Measurements from ENCODE around the gene FLT3LG.

Gene FLT3LG

DNA sequence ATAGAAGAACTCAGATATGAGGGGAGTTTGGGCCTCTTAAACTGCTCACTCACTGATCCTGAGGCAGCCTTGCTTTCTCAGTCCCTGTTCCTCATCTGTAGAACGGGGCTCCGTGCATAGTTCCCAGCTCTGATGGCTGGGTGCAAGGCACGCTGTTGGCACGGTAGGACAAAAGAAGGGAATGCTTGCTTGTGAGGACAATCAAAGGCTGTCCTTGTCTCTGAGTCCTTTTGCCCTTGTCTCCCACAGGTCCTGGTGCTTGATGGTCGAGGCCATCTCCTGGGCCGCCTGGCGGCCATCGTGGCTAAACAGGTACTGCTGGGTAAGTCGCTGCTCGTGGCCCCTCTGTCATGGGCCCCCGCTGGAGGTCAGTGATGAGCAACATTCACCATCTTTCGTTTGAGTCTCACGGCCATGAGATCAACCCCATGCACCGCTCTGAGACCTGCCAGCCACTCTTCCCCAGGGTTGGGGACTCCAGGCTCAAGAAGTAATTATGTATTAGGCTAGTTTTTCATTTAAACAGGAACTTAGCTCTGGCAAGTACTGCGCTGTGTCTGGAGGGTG is 15.7 kb downstream of the FLT3LG start:
- no peak for DNase-seq

- DNase-seq: no peak
Measured at GRCh38 chr19:49490287-49491029, 16.4 kb downstream of the FLT3LG start.

- DNase-seq: no peak
Measured at GRCh38 chr19:49491030-49491803, 17.2 kb downstream of the FLT3LG start.

GRCh38 chr19:49491804-49492572 is 18.0 kb downstream of the FLT3LG start:
- no peak for DNase-seq

GRCh38 chr19:49492573-49493405 is 18.8 kb downstream of the FLT3LG start:
- DNase-seq: peak in 1 of 6 experiments; percentile 44

DNA sequence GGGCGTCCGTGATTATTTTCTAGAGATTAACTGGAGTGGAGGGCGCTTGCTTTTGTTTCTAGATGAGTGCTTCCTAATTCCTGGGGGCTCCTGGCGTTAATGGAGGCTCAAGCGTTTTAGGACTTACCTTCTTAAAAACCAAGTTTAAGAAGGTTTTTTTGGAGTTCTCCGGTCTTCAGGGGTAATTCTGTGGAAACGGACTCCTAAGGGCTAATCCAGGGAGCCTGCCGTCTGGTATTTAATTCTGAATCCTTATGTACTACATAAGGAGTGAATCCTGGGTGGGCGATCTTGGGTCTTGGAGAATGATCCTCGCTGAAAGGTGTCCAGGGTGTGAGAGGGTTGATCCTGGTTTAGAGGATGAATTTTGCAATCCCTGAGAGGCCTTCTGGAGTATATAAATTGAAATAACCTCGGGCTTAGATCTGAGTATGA is 22.6 kb downstream of the FLT3LG start:
- DNase-seq: peak in 1 of 6 experiments; percentile 72

- DNase-seq: peak; percentile 71 to 78 (median 74)
Measured at GRCh38 chr19:49497047-49497788, 23.2 kb downstream of the FLT3LG start.

DNA sequence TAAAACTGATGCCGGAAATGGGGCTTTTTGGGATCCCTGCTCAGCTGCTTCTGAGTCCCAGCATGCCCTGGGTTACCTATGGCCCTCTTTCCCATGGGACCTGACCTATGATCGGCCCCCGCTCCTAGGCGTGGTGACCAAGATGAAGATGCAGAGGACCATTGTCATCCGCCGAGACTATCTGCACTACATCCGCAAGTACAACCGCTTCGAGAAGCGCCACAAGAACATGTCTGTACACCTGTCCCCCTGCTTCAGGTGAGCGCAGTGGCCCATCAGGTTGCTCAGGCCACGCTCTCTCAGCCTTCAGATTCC is 23.7 kb downstream of the FLT3LG start:
- DNase-seq: peak in 2 of 6 experiments; percentile 28 to 45

GRCh38 chr19:49498475-49498874 is 24.5 kb downstream of the FLT3LG start:
- DNase-seq: no peak

GRCh38 chr19:49499030-49499670 is 25.1 kb downstream of the FLT3LG start:
- DNase-seq: peak in 3 of 6 experiments; percentile 23 to 41 (median 33)

DNA sequence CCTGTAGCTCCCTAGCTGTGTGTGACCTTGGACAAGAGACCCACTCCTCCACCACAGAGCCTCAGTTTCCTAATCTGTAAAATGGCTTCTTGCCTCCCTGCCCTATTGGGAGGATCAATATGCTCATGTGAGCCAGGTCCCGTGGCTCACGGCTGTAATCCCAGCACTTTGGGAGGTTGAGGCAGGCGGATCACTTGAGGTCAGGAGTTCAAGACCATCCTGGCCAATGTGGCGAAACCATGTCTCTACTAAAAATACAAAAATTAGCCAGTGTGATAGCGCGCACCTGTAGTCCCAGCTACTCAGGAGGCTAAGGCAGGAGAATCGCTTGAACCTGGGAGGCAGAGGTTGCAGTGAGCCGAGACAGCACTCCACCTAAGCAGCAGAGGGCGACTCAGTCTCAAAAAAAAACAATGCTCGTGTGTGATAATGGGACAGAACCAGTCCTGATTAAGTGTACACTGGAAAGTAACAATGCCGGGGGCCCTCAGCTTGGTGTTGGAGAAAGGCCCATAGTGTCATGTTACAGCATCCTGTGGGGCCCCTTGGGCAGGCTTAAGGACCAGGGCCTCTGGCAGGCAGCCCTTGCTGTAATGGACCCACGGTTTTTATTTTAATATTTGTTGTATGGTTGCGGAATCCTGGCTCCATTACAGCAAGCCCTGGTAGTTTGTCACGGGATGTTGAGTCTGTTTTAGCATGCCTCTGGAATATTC is 29.0 kb downstream of the FLT3LG start:
- DNase-seq: peak; percentile 29 to 78 (median 56)

DNA sequence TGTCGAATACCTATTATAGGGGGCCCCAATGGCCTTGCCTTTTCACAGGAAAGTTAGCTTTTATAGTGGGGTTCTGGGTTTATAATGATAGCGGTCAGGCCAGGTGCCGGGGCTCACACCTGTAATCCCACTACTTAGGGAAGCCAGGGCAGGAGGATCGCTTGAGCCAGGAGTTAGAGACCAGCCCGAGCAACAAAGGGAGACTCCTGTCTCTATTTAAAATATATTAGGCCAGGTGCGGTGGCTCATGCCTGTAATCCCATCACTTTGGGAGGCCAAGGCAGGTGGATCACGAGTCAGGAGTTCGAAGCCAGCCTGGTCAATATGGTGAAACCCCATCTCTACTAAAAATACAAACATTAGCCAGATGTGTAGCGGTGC is 29.6 kb downstream of the FLT3LG start:
- no peak for DNase-seq

DNA sequence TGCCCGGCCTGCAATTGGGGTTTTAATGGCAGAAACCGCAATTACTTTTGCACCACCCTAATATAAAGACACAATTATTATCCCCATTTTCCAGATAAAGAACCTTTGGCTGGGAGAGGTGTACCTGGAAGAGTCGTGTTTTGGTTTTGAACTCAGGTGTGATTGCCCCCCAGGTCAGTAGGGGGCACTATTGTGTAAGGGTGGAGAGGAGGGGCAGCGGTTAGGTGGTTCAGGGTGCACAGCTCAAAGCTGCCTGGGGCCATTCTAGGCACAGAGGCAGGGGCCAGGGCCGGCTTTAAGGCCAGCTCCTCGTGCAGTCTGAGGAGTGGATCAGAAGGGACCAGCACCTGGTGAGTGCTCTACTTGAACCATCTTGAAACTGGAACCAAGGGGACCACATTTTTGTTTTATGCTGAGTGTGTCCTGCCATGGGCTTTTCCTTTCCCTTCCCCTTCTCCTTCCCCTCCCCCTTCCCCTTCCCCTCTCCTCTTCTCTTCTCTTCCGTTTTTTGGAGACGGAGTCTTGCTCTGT is 32.6 kb downstream of the FLT3LG start:
- peak; percentile 62 to 86 (median 74) for DNase-seq

DNA sequence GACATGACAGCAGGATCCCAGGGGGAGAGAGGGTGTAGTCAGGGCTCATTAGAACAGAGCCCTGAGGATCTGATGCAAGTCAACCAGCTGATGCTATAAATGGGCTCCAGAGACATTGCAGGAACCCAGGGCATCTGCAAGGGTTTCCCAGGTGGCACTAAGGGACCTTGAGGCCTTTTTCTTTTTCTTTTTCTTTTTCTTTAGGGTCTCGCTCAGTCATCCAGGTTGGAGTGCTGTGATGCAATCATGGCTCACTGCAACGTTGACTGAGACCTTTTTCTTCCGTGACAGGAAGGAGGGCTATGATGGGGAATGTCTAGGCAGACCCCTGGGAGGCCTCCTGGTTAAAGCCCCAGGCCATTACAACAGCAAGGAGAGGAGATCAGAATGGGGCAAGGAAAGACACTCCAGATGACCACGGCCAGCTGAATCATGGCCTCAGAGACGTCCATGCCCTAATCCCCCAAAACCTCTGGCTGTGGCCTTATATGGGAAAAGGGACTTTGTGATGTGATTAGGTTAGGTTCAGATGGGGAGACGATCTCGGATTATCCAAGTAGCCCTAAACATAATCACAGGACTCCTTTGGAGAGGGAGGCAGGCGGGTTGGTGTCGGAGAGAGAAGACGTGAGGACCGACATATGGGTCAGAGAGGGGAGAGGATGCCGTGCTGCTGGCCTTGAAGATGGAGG is 33.9 kb downstream of the FLT3LG start:
- DNase-seq: no peak

GRCh38 chr19:49512970-49513745 is 39.1 kb downstream of the FLT3LG start:
- DNase-seq: peak in 2 of 6 experiments; percentile 21 to 45

GRCh38 chr19:49513746-49514118 is 39.7 kb downstream of the FLT3LG start:
- no peak for DNase-seq

GRCh38 chr19:49514151-49514550 is 40.1 kb downstream of the FLT3LG start:
- no peak for DNase-seq

- DNase-seq: no peak
Measured at GRCh38 chr19:49515767-49516166, 41.8 kb downstream of the FLT3LG start.

GRCh38 chr19:49518033-49518432 is 44.0 kb downstream of the FLT3LG start:
- no peak for DNase-seq

Measured in stimulated activated naive CD4-positive, alpha-beta T cell (primary cell).